HG03571 (cell line): Measurements from ENCODE around the gene KRTAP10-9.
"Not testable (repeated sequence)": the region's sequence is repeated elsewhere in the genome, so short reads cannot be mapped to it uniquely, and the experiment has no call there.

Experiments used
- ATAC-seq: cut with Tn5 transposase; IDR thresholded peaks from one replicate; pipeline ENCODE4 v1.9.1; 2021; ENCODE audit not compliant: unreplicated experiment

KRTAP10-9 gene

GRCh38 chr21:44614961-44615391 lies 11.9 kb upstream of the KRTAP10-9 start:
- ATAC-seq: no peak

GRCh38 chr21:44615466-44615865 lies 11.4 kb upstream of the KRTAP10-9 start:
- no peak for ATAC-seq

DNA sequence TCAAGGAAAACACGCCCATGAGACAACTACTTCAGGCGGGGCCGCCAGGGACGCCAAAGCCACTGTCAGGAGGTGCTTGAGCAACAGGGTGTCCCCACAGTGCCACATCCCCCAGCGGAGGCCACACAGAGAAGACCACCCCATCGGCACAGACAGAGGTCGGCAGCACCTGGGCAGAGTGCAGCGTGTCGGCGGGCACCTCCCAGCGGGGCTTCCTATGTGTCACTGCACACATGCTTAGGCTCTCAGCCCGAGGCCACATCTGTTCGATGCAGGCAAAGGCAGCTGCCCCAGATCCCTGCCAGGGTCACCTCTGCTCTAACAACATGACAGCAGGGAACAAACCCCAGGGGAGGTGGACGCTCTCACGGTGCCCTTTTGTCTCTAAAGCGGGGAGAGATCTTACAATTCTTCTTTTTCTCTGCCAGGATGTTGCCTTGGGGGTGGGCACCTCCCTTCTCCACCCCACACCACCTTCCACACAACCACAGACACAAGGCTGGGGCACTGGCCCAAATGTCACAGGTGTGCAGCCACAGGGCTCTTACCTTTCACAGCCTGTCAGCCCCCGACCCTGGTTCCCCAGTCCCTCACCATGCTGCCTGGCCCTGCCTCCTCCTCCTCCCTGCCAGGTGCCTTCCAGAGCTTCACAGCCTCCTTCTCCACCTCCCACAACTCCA lies 10.8 kb upstream of the KRTAP10-9 start:
- ATAC-seq: no peak

DNA sequence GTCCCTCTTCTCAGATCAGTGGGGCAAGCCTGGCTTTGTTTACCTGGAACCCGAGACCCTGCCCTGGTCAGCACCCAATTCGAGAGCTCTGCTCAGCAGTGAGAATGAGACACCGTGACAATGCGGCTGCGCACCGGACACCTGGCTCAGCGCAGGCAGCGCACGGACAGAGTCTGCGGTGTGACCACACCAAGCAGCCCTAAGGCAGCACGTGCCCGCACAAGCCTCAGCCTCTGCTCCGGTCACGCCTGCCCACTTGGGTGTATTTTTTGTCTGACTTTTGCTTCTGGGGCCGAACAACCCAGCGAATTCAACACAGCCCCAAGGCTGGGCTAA lies 10.3 kb upstream of the KRTAP10-9 start:
- ATAC-seq: no peak

GRCh38 chr21:44617071-44617501 lies 9.8 kb upstream of the KRTAP10-9 start:
- no peak for ATAC-seq

- no peak for ATAC-seq
Measured at GRCh38 chr21:44618504-44618903, 8.4 kb upstream of the KRTAP10-9 start.

- no peak for ATAC-seq
Measured at GRCh38 chr21:44618909-44619308, 8.0 kb upstream of the KRTAP10-9 start.

DNA sequence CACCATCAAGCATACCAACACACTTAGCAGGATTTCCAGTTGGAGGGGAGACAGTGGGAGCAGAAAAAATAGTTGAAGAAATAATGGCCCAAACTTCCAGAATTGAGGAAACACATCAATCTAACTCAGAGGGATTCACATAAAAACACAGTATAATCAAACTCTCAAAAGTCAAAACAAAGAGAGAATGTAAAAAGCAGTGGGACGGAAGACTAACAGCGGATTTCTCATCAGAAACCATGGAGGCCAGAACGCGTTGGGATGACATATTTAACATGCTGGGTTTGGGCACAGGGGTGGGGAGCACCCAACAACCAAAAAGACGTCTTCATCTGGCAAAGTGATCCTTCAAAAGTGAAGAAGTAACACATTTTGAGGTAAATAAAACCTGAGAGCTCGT lies 7.0 kb upstream of the KRTAP10-9 start:
- ATAC-seq: no peak

GRCh38 chr21:44623575-44623974 lies 3.3 kb upstream of the KRTAP10-9 start:
- ATAC-seq: no peak

DNA sequence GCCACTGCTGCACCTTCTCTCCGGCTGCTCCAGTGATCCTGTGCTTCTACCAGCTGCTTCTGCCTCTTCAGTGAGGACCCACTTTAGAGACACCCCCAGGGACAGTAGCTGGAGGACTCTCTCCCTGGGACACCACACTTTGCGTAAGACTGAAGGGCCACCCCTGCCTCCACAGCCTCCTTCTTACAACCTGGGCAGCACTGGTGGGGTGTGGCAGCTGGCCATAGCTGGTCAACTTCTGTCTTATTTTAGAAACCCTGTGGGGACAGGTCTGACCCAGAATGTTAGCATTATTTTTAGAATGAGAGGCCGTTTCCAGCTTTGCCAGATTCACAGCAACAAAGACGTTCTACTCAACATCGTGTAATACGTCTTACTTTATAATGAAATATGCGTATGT lies 1.1 kb upstream of the KRTAP10-9 start:
- no peak for ATAC-seq

- no peak for ATAC-seq
Measured at GRCh38 chr21:44626262-44626661, 631 bp upstream of the KRTAP10-9 start.

- not testable (repeated sequence) for ATAC-seq
Measured at GRCh38 chr21:44627181-44627822, 409 bp downstream of the KRTAP10-9 start.

GRCh38 chr21:44627831-44628233 lies 939 bp downstream of the KRTAP10-9 start:
- not testable (repeated sequence) for ATAC-seq

GRCh38 chr21:44628707-44629391 lies 2.0 kb downstream of the KRTAP10-9 start:
- no peak for ATAC-seq

DNA sequence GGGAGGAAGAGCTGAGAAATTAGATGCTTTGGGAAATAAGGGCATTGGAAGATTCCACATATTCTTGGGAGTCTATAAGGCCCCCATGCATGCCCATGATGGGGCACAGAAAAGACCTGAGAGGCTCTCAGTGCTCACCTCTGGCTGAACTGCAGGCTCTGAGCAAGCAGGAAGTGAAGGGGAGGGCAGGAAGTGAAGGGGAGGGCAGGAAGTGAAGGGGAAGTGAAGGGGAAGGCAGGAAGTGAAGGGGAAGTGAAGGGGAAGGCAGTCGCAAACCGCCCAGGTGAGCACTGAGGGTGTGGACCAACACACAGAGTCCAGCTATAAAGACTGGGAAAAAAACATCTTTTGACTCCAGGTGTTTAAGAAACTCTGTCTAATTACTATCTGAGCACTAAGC lies 3.5 kb downstream of the KRTAP10-9 start:
- no peak for ATAC-seq

DNA sequence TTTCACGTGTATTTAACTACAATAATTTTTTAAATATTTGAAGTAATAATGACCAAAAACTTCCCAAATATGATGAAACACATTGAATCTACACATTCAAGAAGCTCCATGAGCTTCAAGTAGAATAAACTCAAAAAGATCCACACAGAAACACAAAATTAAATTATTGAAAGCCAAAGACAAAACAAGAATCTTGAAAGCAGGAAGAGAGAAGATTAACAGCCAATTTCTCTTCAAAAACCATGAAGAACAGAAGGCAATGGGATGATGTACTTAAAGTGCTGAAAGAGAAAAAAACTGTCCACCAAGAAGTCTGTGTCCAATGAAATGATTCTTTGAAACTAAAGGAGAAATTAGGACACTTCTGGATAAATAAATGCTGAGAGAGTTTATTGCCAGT lies 5.2 kb downstream of the KRTAP10-9 start:
- ATAC-seq: no peak

GRCh38 chr21:44636209-44637017 lies 9.5 kb downstream of the KRTAP10-9 start:
- no peak for ATAC-seq

- ATAC-seq: no peak
Measured at GRCh38 chr21:44637018-44637850, 10.3 kb downstream of the KRTAP10-9 start, which contains the start of gene KRTAP10-10. KRTAP10-10 (plus strand) TSS chr21:44637356; CDS start chr21:44637418, 62 bp downstream.

- not testable (repeated sequence) for ATAC-seq
Measured at GRCh38 chr21:44637851-44638348, 11.0 kb downstream of the KRTAP10-9 start.
